Measurements from ENCODE around the gene CLTRN. TPM values are rescaled to one million over a fixed set of nuclear protein-coding genes. Genes with fewer than 3 reads are reported as not detected.
"Not testable (repeated sequence)": the region's sequence is repeated elsewhere in the genome, so short reads cannot be mapped to it uniquely, and the experiment has no call there.

CLTRN gene
- total RNA-seq (2014; rRNA removed; shearing (Covaris generic)), result 0.57 TPM in 1 of 2 replicates, not detected in the other

- no peak for DNase-seq (ENCODE audit: low read depth)
Measured at GRCh38 chrX:15664487-15665444, at the start of gene CLTRN. Gene CLTRN (minus strand): TSS chrX:15664805. CDS start chrX:15664775, 30 bp downstream.

GRCh38 chrX:15704273-15704672 lies 39.7 kb upstream of the CLTRN start:
- not testable (repeated sequence) for DNase-seq (ENCODE audit: low read depth)

- DNase-seq (ENCODE audit: low read depth), result not testable (repeated sequence)
Measured at GRCh38 chrX:15703809-15704208, 39.2 kb upstream of the CLTRN start.

GRCh38 chrX:15702488-15703371 lies 38.1 kb upstream of the CLTRN start:
- DNase-seq (ENCODE audit: low read depth), result no peak

GRCh38 chrX:15696516-15696915 lies 31.9 kb upstream of the CLTRN start:
- no peak for DNase-seq (ENCODE audit: low read depth)

- no peak for DNase-seq (ENCODE audit: low read depth)
Measured at GRCh38 chrX:15694941-15695451, 30.4 kb upstream of the CLTRN start.

GRCh38 chrX:15686818-15687685 lies 22.4 kb upstream of the CLTRN start:
- peak; percentile 16 for DNase-seq (ENCODE audit: low read depth)

- no peak for DNase-seq (ENCODE audit: low read depth)
Measured at GRCh38 chrX:15683193-15683592, 18.6 kb upstream of the CLTRN start.

GRCh38 chrX:15681433-15681832 lies 16.8 kb upstream of the CLTRN start:
- DNase-seq (ENCODE audit: low read depth), result no peak

- DNase-seq (ENCODE audit: low read depth), result peak; percentile 47
Measured at GRCh38 chrX:15680401-15680800, 15.8 kb upstream of the CLTRN start.

GRCh38 chrX:15679246-15679645 lies 14.6 kb upstream of the CLTRN start:
- DNase-seq (ENCODE audit: low read depth), result no peak

GRCh38 chrX:15678339-15678738 lies 13.7 kb upstream of the CLTRN start:
- no peak for DNase-seq (ENCODE audit: low read depth)

- no peak for DNase-seq (ENCODE audit: low read depth)
Measured at GRCh38 chrX:15676886-15677285, 12.3 kb upstream of the CLTRN start.

- DNase-seq (ENCODE audit: low read depth), result peak; percentile 80
Measured at GRCh38 chrX:15675490-15675921, 10.9 kb upstream of the CLTRN start.

- DNase-seq (ENCODE audit: low read depth), result peak; percentile 93
Measured at GRCh38 chrX:15674841-15675489, 10.4 kb upstream of the CLTRN start.

- no peak for DNase-seq (ENCODE audit: low read depth)
Measured at GRCh38 chrX:15674514-15674840, 9.9 kb upstream of the CLTRN start.

- no peak for DNase-seq (ENCODE audit: low read depth)
Measured at GRCh38 chrX:15673970-15674369, 9.4 kb upstream of the CLTRN start.

- DNase-seq (ENCODE audit: low read depth), result no peak
Measured at GRCh38 chrX:15672881-15673280, 8.3 kb upstream of the CLTRN start.

- DNase-seq (ENCODE audit: low read depth), result no peak
Measured at GRCh38 chrX:15663439-15663838, 1.2 kb downstream of the CLTRN start.

- not testable (repeated sequence) for DNase-seq (ENCODE audit: low read depth)
Measured at GRCh38 chrX:15654804-15655203, 9.8 kb downstream of the CLTRN start.

GRCh38 chrX:15653961-15654360 lies 10.6 kb downstream of the CLTRN start:
- no peak for DNase-seq (ENCODE audit: low read depth)

Measured in Daoy (cell line).